CD4-positive, alpha-beta T cell treated with Interleukin-21 for 1 hour (primary cell): ENCODE results near the gene KIAA1217.
"Not testable (repeated sequence)": the region's sequence is repeated elsewhere in the genome, so short reads cannot be mapped to it uniquely, and the experiment has no call there.

ENCODE experiments used
- DNase-seq: peaks from one replicate; pipeline ENCODE4 v3.0.0-alpha.2; 2020

Gene KIAA1217

GRCh38 chr10:24417053-24417452 lies 208.1 kb downstream of the KIAA1217 start:
- no peak for DNase-seq

- DNase-seq: no peak
These were observed 209.6 kb downstream of the KIAA1217 start for GRCh38 chr10:24418532-24418931.

GRCh38 chr10:24419066-24419465 lies 210.1 kb downstream of the KIAA1217 start:
- DNase-seq: no peak

GRCh38 chr10:24425151-24425550 lies 216.2 kb downstream of the KIAA1217 start:
- DNase-seq: no peak

- no peak for DNase-seq
These were observed 218.9 kb downstream of the KIAA1217 start for GRCh38 chr10:24427678-24428409.

- no peak for DNase-seq
These were observed 219.5 kb downstream of the KIAA1217 start for GRCh38 chr10:24428410-24428782.

GRCh38 chr10:24430591-24430990 lies 221.7 kb downstream of the KIAA1217 start:
- DNase-seq: no peak

GRCh38 chr10:24432478-24433416 lies 223.8 kb downstream of the KIAA1217 start:
- no peak for DNase-seq

GRCh38 chr10:24433705-24434104 lies 224.8 kb downstream of the KIAA1217 start:
- no peak for DNase-seq

GRCh38 chr10:24434961-24435360 lies 226.0 kb downstream of the KIAA1217 start:
- DNase-seq: no peak

- no peak for DNase-seq
These were observed 226.4 kb downstream of the KIAA1217 start for GRCh38 chr10:24435374-24435773.

GRCh38 chr10:24437302-24437701 lies 228.4 kb downstream of the KIAA1217 start:
- DNase-seq: no peak

GRCh38 chr10:24438800-24439199 lies 229.9 kb downstream of the KIAA1217 start:
- no peak for DNase-seq

GRCh38 chr10:24439935-24440334 lies 231.0 kb downstream of the KIAA1217 start:
- DNase-seq: no peak

- no peak for DNase-seq
These were observed 232.2 kb downstream of the KIAA1217 start for GRCh38 chr10:24440817-24441797.

GRCh38 chr10:24442234-24442633 lies 233.3 kb downstream of the KIAA1217 start:
- no peak for DNase-seq

GRCh38 chr10:24442641-24443174 lies 233.8 kb downstream of the KIAA1217 start:
- DNase-seq: not testable (repeated sequence)

GRCh38 chr10:24444337-24444736 lies 235.4 kb downstream of the KIAA1217 start:
- no peak for DNase-seq

- not testable (repeated sequence) for DNase-seq
These were observed 237.0 kb downstream of the KIAA1217 start for GRCh38 chr10:24445958-24446357.

- DNase-seq: no peak
These were observed 237.8 kb downstream of the KIAA1217 start for GRCh38 chr10:24446739-24447138.

GRCh38 chr10:24448351-24448999 lies 239.5 kb downstream of the KIAA1217 start:
- DNase-seq: no peak

- no peak for DNase-seq
These were observed 240.4 kb downstream of the KIAA1217 start for GRCh38 chr10:24449321-24449740.
